Sigmoid colon (tissue), 4 donors: ENCODE measurements around the gene NPIPB2.

Experiments
- POLR2A ChIP-seq, 2 donors: fragments of 450-650 bp; IDR thresholded peaks; one replicate each; pipeline ENCODE4 v1.6.1; 2016; ENCODE audit warnings: antibody characterized with exemption in 2 of 2, mild to moderate bottlenecking in 2 of 2, moderate library complexity in 2 of 2
- POLR2AphosphoS5 ChIP-seq, 4 donors: sonication (generic); formaldehyde crosslinking; IDR thresholded peaks; one replicate each; pipeline ENCODE4 v1.6.1; 2017; ENCODE audit warnings: antibody characterized with exemption in 4 of 4

DNA sequence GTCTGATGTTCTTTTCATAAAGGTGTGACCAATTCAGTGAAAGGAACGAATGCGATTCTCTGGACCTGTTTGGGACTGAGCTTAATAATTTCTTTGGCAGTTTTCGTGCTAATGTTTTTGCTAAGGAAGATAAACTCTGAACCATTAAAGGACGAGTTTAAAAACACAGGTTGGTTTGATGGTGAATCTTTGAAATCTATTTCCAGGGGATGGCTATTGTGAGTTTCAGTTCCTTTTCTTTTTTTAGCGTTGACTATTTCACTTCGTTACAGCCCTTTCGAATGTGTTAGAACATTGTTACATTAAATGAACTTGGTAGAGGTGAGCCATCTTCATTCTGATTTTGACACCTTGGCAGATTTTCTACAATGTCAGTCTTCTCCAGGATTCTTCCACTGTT, 24.3 kb upstream of the NPIPB2 start:
- no peak for TF ChIP-seq POLR2AphosphoS5 (IDR thresholded peaks at IDR 0.05)
- no peak for TF ChIP-seq POLR2A (IDR thresholded peaks at IDR 0.05)
